SU-DHL-6 (cell line): ENCODE results near the gene DHX35.

Source experiments
- H2AFZ ChIP-seq: fragments of 200-600 bp; sonication (generic); 2 replicates; pipeline ENCODE4 v1.6.1; 2014; ENCODE audit warnings: low read depth, mild to moderate bottlenecking, moderate library complexity, mixed read lengths, antibody characterized with exemption, low read length; ENCODE audit not compliant: severe bottlenecking
- H3F3A ChIP-seq: fragments of 200-600 bp; shearing (Covaris generic); 2 replicates; pipeline ENCODE4 v1.6.0; 2016; ENCODE audit warnings: antibody characterized with exemption, mild to moderate bottlenecking; ENCODE audit not compliant: insufficient read depth
- H3K27ac ChIP-seq: fragments of 200-600 bp; sonication (generic); 2 replicates; pipeline ENCODE4 v1.5.1; 2016; ENCODE audit warnings: low read depth, mild to moderate bottlenecking, low read length, moderate library complexity, mixed read lengths
- H3K27me3 ChIP-seq: fragments of 200-600 bp; sonication (generic), shearing (Covaris generic); 2 replicates; pipeline ENCODE4 v1.6.0; 2014; ENCODE audit warnings: mild to moderate bottlenecking, low read length
- H3K36me3 ChIP-seq: fragments of 200-600 bp; sonication (generic); 2 replicates; pipeline ENCODE4 v1.6.1; 2014; ENCODE audit warnings: mild to moderate bottlenecking, low read length, mixed read lengths
- H3K4me2 ChIP-seq: fragments of 300-600, 200-600 bp; shearing (Covaris generic), sonication (generic); 2 replicates; pipeline ENCODE4 v1.6.0; 2014; ENCODE audit warnings: low read length, low read depth, mild to moderate bottlenecking; ENCODE audit not compliant: poor library complexity, severe bottlenecking
- H3K4me3 ChIP-seq: fragments of 200-600 bp; sonication (generic); 2 replicates; pipeline ENCODE4 v1.5.1; 2014; ENCODE audit warnings: antibody characterized with exemption, low read length, mild to moderate bottlenecking, mixed read lengths; ENCODE audit not compliant: insufficient read depth, poor library complexity, severe bottlenecking
- H3K79me2 ChIP-seq: fragments of 200-600 bp; sonication (generic); 2 replicates; pipeline ENCODE4 v1.6.1; 2014; ENCODE audit warnings: mild to moderate bottlenecking, low read length, moderate library complexity; ENCODE audit not compliant: insufficient read depth
- H3K9ac ChIP-seq: fragments of 200-600 bp; sonication (generic); 2 replicates; pipeline ENCODE4 v1.7.0; 2014; ENCODE audit warnings: mild to moderate bottlenecking, low read length
- H3K9me2 ChIP-seq: fragments of 200-600 bp; sonication (generic); replicated peaks from 2 replicates; pipeline ENCODE4 v1.6.1; 2014; ENCODE audit warnings: low read length; ENCODE audit not compliant: insufficient read depth
- H3K9me3 ChIP-seq: fragments of 200-600 bp; sonication (generic); 2 replicates; pipeline ENCODE4 v1.6.1; 2014; ENCODE audit warnings: low read length, mixed read lengths; ENCODE audit not compliant: insufficient read depth
- H4K20me1 ChIP-seq: fragments of 200-600 bp; sonication (generic); 2 replicates; pipeline ENCODE4 v1.6.1; 2014; ENCODE audit warnings: low read depth, mild to moderate bottlenecking, antibody characterized with exemption, low read length, moderate library complexity, mixed read lengths
- CTCF ChIP-seq: fragments of 200-600 bp; sonication (generic); IDR thresholded peaks from one replicate; pipeline ENCODE4 v1.5.1; 2017; ENCODE audit warnings: antibody characterized with exemption, mild to moderate bottlenecking, low read length, moderate library complexity; ENCODE audit not compliant: insufficient read depth, poor library complexity, severe bottlenecking
- EZH2phosphoT487 ChIP-seq: fragments of 200-600 bp; sonication (generic), shearing (Covaris generic); conservative IDR thresholded peaks from 2 replicates; pipeline ENCODE4 v1.6.1; 2018; ENCODE audit warnings: mild to moderate bottlenecking, antibody characterized with exemption, low read length, moderate library complexity, mixed read lengths

Gene DHX35

DNA sequence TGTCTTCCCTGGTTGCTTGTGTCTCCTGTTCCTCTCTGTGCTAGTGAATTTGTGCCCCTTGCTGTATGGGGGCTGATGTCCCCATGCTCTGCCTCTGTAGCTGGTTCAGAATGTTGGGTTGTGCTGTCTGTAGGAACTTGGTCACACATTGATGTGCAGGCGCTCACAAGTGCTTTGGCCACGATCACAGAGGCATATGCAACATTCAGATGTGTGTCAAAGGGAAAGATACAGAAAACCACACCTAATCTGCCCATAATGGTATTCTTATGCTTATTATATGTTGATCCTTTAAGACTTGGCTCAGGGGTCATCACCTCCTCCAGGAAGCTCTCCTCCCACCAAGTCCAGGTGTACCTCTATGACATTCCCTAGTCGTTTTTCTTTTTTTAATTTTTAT lies 17.1 kb upstream of the DHX35 start:
- Histone ChIP-seq H3K36me3 (peaks cover 52% of the 10 kb centered on the region), H4K20me1 (peaks cover 18% of the 10 kb centered on the region; the same call in 1 of the 2 replicates), H3K27ac (no peak overlapping the region)

DNA sequence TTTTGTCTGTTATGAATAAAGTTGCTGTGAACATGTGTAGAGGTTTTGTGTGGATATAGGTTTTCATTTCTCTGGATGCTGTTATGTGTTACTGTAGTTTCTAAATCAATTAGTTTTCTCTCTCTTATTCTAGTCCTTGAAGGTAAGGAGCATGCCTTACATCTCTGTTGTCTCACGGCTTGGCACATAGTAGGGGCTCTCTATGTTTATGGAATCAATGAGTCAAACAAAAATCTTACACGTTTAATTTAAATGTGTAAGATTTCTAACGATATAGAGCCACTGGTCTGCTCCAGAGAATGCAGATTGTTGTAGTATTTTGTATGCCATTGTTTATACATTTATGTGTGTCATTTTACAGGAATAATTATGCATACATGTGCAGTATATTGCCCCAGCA lies 15.3 kb upstream of the DHX35 start:
- Histone ChIP-seq H3K9me3 (no peaks in the 10 kb centered on the region), H4K20me1 (peaks cover 11% of the 10 kb centered on the region; the same call in 1 of the 2 replicates), H3K36me3 (peaks cover 68% of the 10 kb centered on the region), H3K9ac (no peak overlapping the region), H3K4me3 (no peak overlapping the region), H3K9me2 (no peaks in the 10 kb centered on the region), H3K4me2 (no peak overlapping the region), H3K27me3 (no peaks in the 10 kb centered on the region), H2AFZ (no peak overlapping the region), H3K27ac (no peak overlapping the region), H3K79me2 (peaks cover 37% of the 10 kb centered on the region), H3F3A (peaks cover 12% of the 10 kb centered on the region; the same call in 1 of the 2 replicates)
- TF ChIP-seq EZH2phosphoT487 (no peak), CTCF (no peak)

More for the DNA sequence above, 17.1 kb upstream of the DHX35 start:
- H3F3A ChIP-seq, result peaks cover 12% of the 10 kb centered on the region; the same call in 1 of the 2 replicates
- no peak for TF ChIP-seq CTCF
- no peak for TF ChIP-seq EZH2phosphoT487
- H3K79me2 ChIP-seq, result peaks cover 54% of the 10 kb centered on the region
- no peak overlapping the region for H3K4me3 ChIP-seq
- H3K9me2 ChIP-seq, result no peaks in the 10 kb centered on the region
- H2AFZ ChIP-seq, result no peak overlapping the region
- H3K27me3 ChIP-seq, result no peaks in the 10 kb centered on the region
- H3K9me3 ChIP-seq, result no peaks in the 10 kb centered on the region
- no peak overlapping the region for H3K4me2 ChIP-seq
- no peak overlapping the region for H3K9ac ChIP-seq

DNA sequence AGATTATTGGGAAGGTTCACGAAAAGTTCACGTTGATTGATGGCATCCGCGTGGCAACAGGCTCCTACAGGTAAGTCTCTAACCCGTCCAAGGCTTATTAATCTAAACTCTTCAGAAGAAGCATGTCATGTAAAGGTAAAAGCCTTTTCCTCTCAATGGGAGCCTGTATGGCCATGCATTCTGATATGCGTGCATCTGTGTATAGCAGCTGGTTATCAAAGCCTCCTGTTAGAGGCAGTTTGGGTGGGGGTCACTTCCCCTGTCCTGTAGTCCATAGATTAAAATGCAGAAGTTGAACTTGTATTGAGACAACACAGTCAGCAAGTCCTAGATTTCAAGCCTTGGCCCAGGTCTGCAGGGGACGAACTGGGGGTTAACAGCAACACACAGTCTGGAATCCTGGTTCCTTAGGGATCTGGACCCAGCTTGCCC lies 14.2 kb upstream of the DHX35 start:
- Histone ChIP-seq H4K20me1 (peaks cover 4% of the 10 kb centered on the region; the same call in 1 of the 2 replicates), H3K79me2 (peaks cover 26% of the 10 kb centered on the region; the same call in 1 of the 2 replicates), H3K4me2 (no peak overlapping the region), H3F3A (peaks cover 12% of the 10 kb centered on the region; the same call in 1 of the 2 replicates), H3K9me3 (no peaks in the 10 kb centered on the region), H3K27me3 (no peaks in the 10 kb centered on the region), H3K27ac (no peak overlapping the region), H3K36me3 (peaks cover 68% of the 10 kb centered on the region), H3K4me3 (no peak overlapping the region), H2AFZ (no peak overlapping the region), H3K9me2 (no peaks in the 10 kb centered on the region), H3K9ac (no peak overlapping the region)
- TF ChIP-seq CTCF, result no peak
- TF ChIP-seq EZH2phosphoT487, result no peak
